ENCODE measurements around the gene TSC22D3. TPM values are rescaled to one million over a fixed set of nuclear protein-coding genes. Genes with fewer than 3 reads are reported as not detected.

TSC22D3 gene
- total RNA-seq, 2 donors from 2014 or later: 144 to 147 TPM

DNA sequence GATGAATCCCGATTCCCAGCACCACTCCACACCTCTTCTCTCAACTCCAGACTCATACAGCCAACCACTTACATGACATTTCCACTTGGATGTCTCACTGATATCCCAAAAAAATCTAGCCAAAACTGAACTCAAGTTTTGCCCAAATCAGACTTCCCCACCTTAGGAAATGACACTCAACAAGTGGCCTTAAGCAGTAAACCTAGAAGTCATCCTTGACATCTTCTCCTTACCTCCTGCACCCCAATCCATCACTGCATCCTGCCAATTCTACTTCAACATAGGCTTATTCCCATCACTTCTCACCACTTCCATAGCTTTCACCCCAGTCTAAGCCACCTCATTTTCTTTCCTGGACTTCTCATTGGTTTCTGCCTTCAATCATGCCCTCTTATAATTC, 108.2 kb downstream of the TSC22D3 start:
- Histone ChIP-seq H3K4me1 (peaks cover 9% of the 10 kb centered on the region), H3K4me3 (no peak overlapping the region), H3K27me3 (no peaks in the 10 kb centered on the region), H3K27ac (no peak overlapping the region), H3K9me3 (no peaks in the 10 kb centered on the region), H3K36me3 (replicated peaks in 1 of 2; ENCODE audit: insufficient read depth in 1 of 2, low read depth in 2 of 2) (no peaks in the 10 kb centered on the region)
- TF ChIP-seq POLR2A (IDR thresholded peaks at IDR 0.05): no peak
- TF ChIP-seq, protein P1, sequence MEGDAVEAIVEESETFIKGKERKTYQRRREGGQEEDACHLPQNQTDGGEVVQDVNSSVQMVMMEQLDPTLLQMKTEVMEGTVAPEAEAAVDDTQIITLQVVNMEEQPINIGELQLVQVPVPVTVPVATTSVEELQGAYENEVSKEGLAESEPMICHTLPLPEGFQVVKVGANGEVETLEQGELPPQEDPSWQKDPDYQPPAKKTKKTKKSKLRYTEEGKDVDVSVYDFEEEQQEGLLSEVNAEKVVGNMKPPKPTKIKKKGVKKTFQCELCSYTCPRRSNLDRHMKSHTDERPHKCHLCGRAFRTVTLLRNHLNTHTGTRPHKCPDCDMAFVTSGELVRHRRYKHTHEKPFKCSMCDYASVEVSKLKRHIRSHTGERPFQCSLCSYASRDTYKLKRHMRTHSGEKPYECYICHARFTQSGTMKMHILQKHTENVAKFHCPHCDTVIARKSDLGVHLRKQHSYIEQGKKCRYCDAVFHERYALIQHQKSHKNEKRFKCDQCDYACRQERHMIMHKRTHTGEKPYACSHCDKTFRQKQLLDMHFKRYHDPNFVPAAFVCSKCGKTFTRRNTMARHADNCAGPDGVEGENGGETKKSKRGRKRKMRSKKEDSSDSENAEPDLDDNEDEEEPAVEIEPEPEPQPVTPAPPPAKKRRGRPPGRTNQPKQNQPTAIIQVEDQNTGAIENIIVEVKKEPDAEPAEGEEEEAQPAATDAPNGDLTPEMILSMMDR (IDR thresholded peaks at IDR 0.05): no peak
- ATAC-seq: no peak
- no peak for DNase-seq
- intact Hi-C loops (cut with DNase I): loop anchor here (10.0 kb wide), 1 partner anchor 227 kb away; no protein-coding TSS in a partner anchor
- WGBS, 2 donors: 93 to 100% methylated on average over 1 of the region's 1 CpG

DNA sequence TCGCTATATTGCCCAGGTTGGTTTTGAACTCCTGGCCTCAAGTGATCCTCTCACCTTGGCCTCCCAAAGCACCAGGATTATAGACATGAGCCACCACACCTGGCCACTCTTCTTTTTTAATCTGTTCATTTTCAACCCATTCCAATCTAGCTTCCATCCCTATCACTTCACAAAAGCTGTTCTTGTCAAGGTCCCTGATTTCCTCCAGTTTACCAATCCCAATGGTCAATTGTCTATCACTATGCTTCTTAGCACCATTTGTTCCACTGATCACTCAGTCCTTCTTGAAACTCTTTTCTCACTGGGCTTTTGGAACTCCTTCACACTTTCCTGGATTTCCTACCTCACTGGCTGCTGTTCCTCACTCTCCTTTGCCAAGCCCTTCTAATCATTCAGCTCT, 108.7 kb downstream of the TSC22D3 start:
- Histone ChIP-seq H3K4me1 (peaks cover 9% of the 10 kb centered on the region), H3K27ac (no peak overlapping the region), H3K4me3 (no peak overlapping the region), H3K27me3 (no peaks in the 10 kb centered on the region), H3K36me3 (replicated peaks in 1 of 2; ENCODE audit: insufficient read depth in 1 of 2, low read depth in 2 of 2) (no peaks in the 10 kb centered on the region), H3K9me3 (no peaks in the 10 kb centered on the region)
- intact Hi-C loops (cut with DNase I): loop anchor here (10.0 kb wide), 1 partner anchor 228 kb away; no protein-coding TSS in a partner anchor
- TF ChIP-seq, protein P1 (IDR thresholded peaks at IDR 0.05): no peak
- TF ChIP-seq POLR2A (IDR thresholded peaks at IDR 0.05): no peak
- ATAC-seq (no peak), DNase-seq (no peak)
- WGBS, 2 donors: 100% methylated on average over 1 of the region's 1 CpG

Other genes starting within 250 kb of the TSC22D3 start
- gene PRPS1, start 147.3 kb downstream of the TSC22D3 start, total RNA-seq: 10 to 100 TPM in 1 of 2 donors, 1 to 10 TPM in 1; 6.5 to 18.1 TPM
- not detected for gene NCBP2L, start 1.9 kb upstream of the TSC22D3 start, total RNA-seq
- 1 to 10 TPM; 5.6 to 8.8 TPM for gene MID2, start 50.1 kb upstream of the TSC22D3 start, total RNA-seq
- gene TEX13B, start 206.6 kb upstream of the TSC22D3 start, total RNA-seq: not detected